NB4 (cell line): ENCODE results near the gene EIF2AK2.

ENCODE experiments used
- MYC ChIP-seq: IDR thresholded peaks from 2 replicates; pipeline ENCODE4 v1.6.1; 2011; ENCODE audit warnings: low read depth, low read length
- POLR2A ChIP-seq: IDR thresholded peaks from 2 replicates; pipeline ENCODE4 v1.6.1; 2011; ENCODE audit warnings: mild to moderate bottlenecking; ENCODE audit not compliant: insufficient read length; ENCODE audit errors: extremely low read depth
- TF ChIP-seq, protein P1 (sequence below): IDR thresholded peaks from one replicate; pipeline ENCODE4 v1.5.1; 2012; ENCODE audit warnings: low read depth, low read length
- TF ChIP-seq, protein P2 (sequence below): IDR thresholded peaks from 2 replicates; pipeline ENCODE4 v1.6.1; 2011; ENCODE audit warnings: low read depth, low read length

DNA sequence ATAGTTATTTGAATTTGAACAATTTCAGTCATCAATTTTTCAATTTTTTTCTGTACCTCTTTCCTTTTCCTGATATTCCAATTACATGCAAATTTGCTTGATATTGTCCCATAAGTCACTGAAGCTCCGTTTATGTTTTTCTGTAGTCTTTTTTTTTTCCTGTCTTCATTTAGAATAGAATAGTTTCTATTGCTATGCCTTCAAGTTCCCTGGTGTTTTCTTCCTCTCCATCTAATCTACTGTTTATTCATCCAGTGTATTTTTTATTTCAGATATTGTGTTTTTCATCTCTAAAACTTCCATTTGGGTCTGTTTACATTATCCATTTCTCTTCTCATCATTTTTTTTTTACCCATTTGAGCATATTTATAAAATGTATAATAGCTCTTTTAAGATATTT lies 8.0 kb upstream of the EIF2AK2 start:
- TF ChIP-seq, protein P1, sequence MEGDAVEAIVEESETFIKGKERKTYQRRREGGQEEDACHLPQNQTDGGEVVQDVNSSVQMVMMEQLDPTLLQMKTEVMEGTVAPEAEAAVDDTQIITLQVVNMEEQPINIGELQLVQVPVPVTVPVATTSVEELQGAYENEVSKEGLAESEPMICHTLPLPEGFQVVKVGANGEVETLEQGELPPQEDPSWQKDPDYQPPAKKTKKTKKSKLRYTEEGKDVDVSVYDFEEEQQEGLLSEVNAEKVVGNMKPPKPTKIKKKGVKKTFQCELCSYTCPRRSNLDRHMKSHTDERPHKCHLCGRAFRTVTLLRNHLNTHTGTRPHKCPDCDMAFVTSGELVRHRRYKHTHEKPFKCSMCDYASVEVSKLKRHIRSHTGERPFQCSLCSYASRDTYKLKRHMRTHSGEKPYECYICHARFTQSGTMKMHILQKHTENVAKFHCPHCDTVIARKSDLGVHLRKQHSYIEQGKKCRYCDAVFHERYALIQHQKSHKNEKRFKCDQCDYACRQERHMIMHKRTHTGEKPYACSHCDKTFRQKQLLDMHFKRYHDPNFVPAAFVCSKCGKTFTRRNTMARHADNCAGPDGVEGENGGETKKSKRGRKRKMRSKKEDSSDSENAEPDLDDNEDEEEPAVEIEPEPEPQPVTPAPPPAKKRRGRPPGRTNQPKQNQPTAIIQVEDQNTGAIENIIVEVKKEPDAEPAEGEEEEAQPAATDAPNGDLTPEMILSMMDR = no peak
- TF ChIP-seq POLR2A (no peak), MYC (no peak)
- TF ChIP-seq, protein P2, sequence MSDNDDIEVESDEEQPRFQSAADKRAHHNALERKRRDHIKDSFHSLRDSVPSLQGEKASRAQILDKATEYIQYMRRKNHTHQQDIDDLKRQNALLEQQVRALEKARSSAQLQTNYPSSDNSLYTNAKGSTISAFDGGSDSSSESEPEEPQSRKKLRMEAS = no peak
